IMR-90 (cell line): Measurements from ENCODE around the gene WDTC1. TPM values are rescaled to one million over a fixed set of nuclear protein-coding genes. Genes with fewer than 3 reads are reported as not detected.

Experiments
- ATAC-seq: fragments of 200-7000 bp; cut with Tn5 transposase; 2 replicates; pipeline ENCODE4 v1.9.1; 2020; ENCODE audit warnings: low read depth, mild to moderate bottlenecking, moderate library complexity
- BruUV-seq: library from RNA; stranded (reverse); fragments of 400-500 nt; replicated peaks from 2 replicates; lab custom pipeline; 2021; lab: Mats Ljungman, UMichigan
- CTCF ChIA-PET: fragments of 300-600 bp; formaldehyde crosslinking; extraction: SDS; loops from one replicate; lab custom pipeline; 2021; ENCODE audit warnings: antibody characterized with exemption; lab: Yijun Ruan, JAX
- POLR2A ChIA-PET: fragments of 300-600 bp; sonication (Branson Sonifier 250); formaldehyde crosslinking; loops from one replicate; lab custom pipeline; 2022; ENCODE audit warnings: antibody characterized with exemption; ENCODE audit not compliant: unreplicated experiment; lab: Charles Lee
- DNase-seq: peaks from one replicate; pipeline ENCODE4 v3.0.0; 2013
- H2AFZ ChIP-seq: replicated peaks from 2 replicates; pipeline ENCODE3; 2013; ENCODE audit warnings: low read length, mild to moderate bottlenecking; ENCODE audit not compliant: poor library complexity
- H2AK5ac ChIP-seq: 2 replicates; pipeline ENCODE4 v1.6.1; 2013; ENCODE audit warnings: low read depth, low read length, inconsistent platforms
- H2AK9ac ChIP-seq: replicated peaks from 2 replicates; pipeline ENCODE3; 2013; ENCODE audit warnings: mild to moderate bottlenecking, low read depth, low read length, moderate library complexity; ENCODE audit not compliant: poor library complexity
- H2BK120ac ChIP-seq: 2 replicates; pipeline ENCODE4 v1.6.1; 2013; ENCODE audit warnings: low read depth, low read length, inconsistent platforms
- H2BK15ac ChIP-seq: 3 replicates; pipeline ENCODE4 v1.6.1; 2013; ENCODE audit warnings: low read depth, low read length, inconsistent platforms
- H2BK20ac ChIP-seq: 2 replicates; pipeline ENCODE4 v1.6.1; 2013; ENCODE audit warnings: low read depth, mild to moderate bottlenecking, inconsistent platforms, low read length, moderate library complexity
- H2BK5ac ChIP-seq: 2 replicates; pipeline ENCODE4 v1.6.1; 2013; ENCODE audit warnings: mild to moderate bottlenecking, low read depth, low read length, inconsistent platforms; ENCODE audit not compliant: poor library complexity, severe bottlenecking
- H3K14ac ChIP-seq: replicated peaks from 2 replicates; pipeline ENCODE4 v1.6.1; 2013; ENCODE audit warnings: low read depth, low read length, inconsistent platforms
- H3K18ac ChIP-seq: 2 replicates; pipeline ENCODE4 v1.6.1; 2013; ENCODE audit warnings: low read depth, low read length, control low read depth
- H3K23ac ChIP-seq: 2 replicates; pipeline ENCODE4 v1.6.1; 2013; ENCODE audit warnings: low read depth, low read length, inconsistent platforms
- H3K27ac ChIP-seq: 2 replicates; pipeline ENCODE4 v1.5.1; 2013; ENCODE audit warnings: mild to moderate bottlenecking, control low read depth, low read length; ENCODE audit not compliant: insufficient read depth
- H3K27me3 ChIP-seq: 2 replicates; pipeline ENCODE4 v1.6.1; 2013; ENCODE audit warnings: low read length; ENCODE audit not compliant: control insufficient read depth, insufficient read depth
- H3K36me3 ChIP-seq: 2 replicates; pipeline ENCODE4 v1.6.1; 2013; ENCODE audit warnings: low read length, mixed read lengths; ENCODE audit not compliant: control insufficient read depth, insufficient read depth
- H3K4ac ChIP-seq: 2 replicates; pipeline ENCODE4 v1.6.1; 2013; ENCODE audit warnings: low read depth, low read length, inconsistent platforms
- H3K4me1 ChIP-seq: 2 replicates; pipeline ENCODE4 v1.6.1; 2013; ENCODE audit warnings: low read length, mixed read lengths; ENCODE audit not compliant: control insufficient read depth, insufficient read depth
- H3K4me2 ChIP-seq: 2 replicates; pipeline ENCODE4 v1.6.1; 2013; ENCODE audit warnings: low read depth, mild to moderate bottlenecking, control low read depth, low read length, moderate library complexity
- H3K4me3 ChIP-seq: 2 replicates; pipeline ENCODE4 v1.5.1; 2013; ENCODE audit warnings: low read depth, mild to moderate bottlenecking, control low read depth, low read length, moderate library complexity; ENCODE audit not compliant: insufficient read depth
- H3K56ac ChIP-seq: 2 replicates; pipeline ENCODE4 v1.6.1; 2013; ENCODE audit warnings: low read length, inconsistent platforms; ENCODE audit not compliant: insufficient read depth; ENCODE audit errors: extremely low read depth
- H3K79me1 ChIP-seq, 2 experiments: 2 replicates each; pipeline ENCODE4 v1.6.1; 2013; ENCODE audit warnings: low read length in 2 of 2, inconsistent platforms in 1 of 2, low read depth in 1 of 2
- H3K9ac ChIP-seq: 2 replicates; pipeline ENCODE4 v1.6.1; 2013; ENCODE audit warnings: low read depth, low read length, control low read depth
- H3K9me1 ChIP-seq: 2 replicates; pipeline ENCODE4 v1.6.1; 2013; ENCODE audit warnings: low read length, inconsistent platforms; ENCODE audit not compliant: insufficient read depth
- H3K9me3 ChIP-seq: 2 replicates; pipeline ENCODE4 v1.6.1; 2013; ENCODE audit warnings: low read length; ENCODE audit not compliant: control insufficient read depth, insufficient read depth
- H4K20me1 ChIP-seq: 2 replicates; pipeline ENCODE4 v1.6.1; 2013; ENCODE audit warnings: low read length, inconsistent platforms; ENCODE audit not compliant: insufficient read depth
- H4K5ac ChIP-seq: 2 replicates; pipeline ENCODE4 v1.6.1; 2013; ENCODE audit warnings: mild to moderate bottlenecking, low read depth, low read length, control low read depth
- H4K8ac ChIP-seq, 2 experiments: 2 replicates each; pipeline ENCODE4 v1.6.1; 2013; ENCODE audit warnings: low read depth in 2 of 2, low read length in 2 of 2, control low read depth in 1 of 2, inconsistent platforms in 1 of 2
- H4K91ac ChIP-seq: 2 replicates; pipeline ENCODE4 v1.6.1; 2013; ENCODE audit warnings: low read depth, low read length, inconsistent platforms; ENCODE audit not compliant: insufficient read depth
- BHLHE40 ChIP-seq: fragments of 150-350 bp; IDR thresholded peaks from 2 replicates; pipeline ENCODE4 v1.6.1; 2016; ENCODE audit warnings: mild to moderate bottlenecking, low read depth, low read length
- CEBPB ChIP-seq: IDR thresholded peaks from 2 replicates; pipeline ENCODE4 v1.6.1; 2012; ENCODE audit warnings: low read depth, low read length, improper control_type of control experiment
- CHD1 ChIP-seq: IDR thresholded peaks from 2 replicates; pipeline ENCODE4 v1.6.1; 2012; ENCODE audit warnings: low read depth, low read length, improper control_type of control experiment
- FOS ChIP-seq: fragments of 150-350 bp; IDR thresholded peaks from 2 replicates; pipeline ENCODE4 v1.6.1; 2016; ENCODE audit warnings: low read depth, low read length
- MAFK ChIP-seq: IDR thresholded peaks from 2 replicates; pipeline ENCODE4 v1.6.1; 2012; ENCODE audit warnings: low read depth, low read length, improper control_type of control experiment
- MAZ ChIP-seq: IDR thresholded peaks from 2 replicates; pipeline ENCODE4 v1.6.1; 2012; ENCODE audit warnings: low read depth, mild to moderate bottlenecking, low read length, improper control_type of control experiment, moderate library complexity, borderline replicate concordance
- MXI1 ChIP-seq: IDR thresholded peaks from 2 replicates; pipeline ENCODE4 v1.6.1; 2012; ENCODE audit warnings: low read depth, mild to moderate bottlenecking, low read length, moderate library complexity, borderline replicate concordance
- NFE2L2 ChIP-seq: fragments of 150-350 bp; IDR thresholded peaks from 2 replicates; pipeline ENCODE4 v1.6.1; 2016; ENCODE audit warnings: low read depth, mild to moderate bottlenecking, low read length
- POLR2A ChIP-seq: IDR thresholded peaks from 2 replicates; pipeline ENCODE4 v1.6.1; 2012; ENCODE audit warnings: mild to moderate bottlenecking, low read depth, low read length
- RAD21 ChIP-seq: IDR thresholded peaks from 2 replicates; pipeline ENCODE4 v1.6.1; 2012; ENCODE audit warnings: low read length, improper control_type of control experiment
- RCOR1 ChIP-seq: IDR thresholded peaks from 2 replicates; pipeline ENCODE4 v1.6.1; 2012; ENCODE audit warnings: mild to moderate bottlenecking, low read length, improper control_type of control experiment; ENCODE audit not compliant: insufficient replicate concordance
- RFX5 ChIP-seq: IDR thresholded peaks from 2 replicates; pipeline ENCODE4 v1.8.0; 2012; ENCODE audit warnings: low read depth, mild to moderate bottlenecking, low read length, moderate library complexity
- SMC3 ChIP-seq: fragments of 150-350 bp; IDR thresholded peaks from 2 replicates; pipeline ENCODE4 v1.6.1; 2016; ENCODE audit warnings: low read depth, mild to moderate bottlenecking, antibody characterized with exemption, low read length, moderate library complexity
- WGBS, 2 experiments: methylation state at CpG; one replicate each; pipeline versions ENCODE4 v1.1.5 to v1.1.7; 2013; ENCODE audit warnings: missing lambda C conversion rate in 2 of 2; ENCODE audit not compliant: insufficient read length in 1 of 2; ENCODE audit errors: extremely low coverage in 2 of 2; 5-methylcytosine and 5-hydroxymethylcytosine counted together
- dilution Hi-C: fragments of 300-500 bp; cut with HindIII; formaldehyde crosslinking; loops from one replicate; pipeline ENCODE4 v1.14.3; 2018; ENCODE audit warnings: low sequenced_read_pairs; ENCODE audit not compliant: unreplicated experiment
- in situ Hi-C: fragments of 300-500 bp; cut with MboI; formaldehyde crosslinking; loops from 3 replicates; pipeline ENCODE4 v1.14.3; 2019; ENCODE audit warnings: low sequenced_read_pairs, inconsistent platforms, mixed read lengths
- intact Hi-C: fragments of 100-400 bp; cut with micrococcal nuclease; formaldehyde crosslinking; loops from 2 replicates; pipeline ENCODE4 v1.10.0; 2022
- polyA plus RNA-seq, 3 experiments: library from polyadenylated mRNA; depleted of rRNA; stranded (reverse); fragments of >200 nt; gene quantifications; 2 replicates each; pipeline ENCODE4 v1.2.3, GENCODE V29; 2012; ENCODE audit warnings: low replicate concordance in 1 of 3
- total RNA-seq: library from RNA; depleted of rRNA; stranded (reverse); fragments of >200 nt; gene quantifications from 2 replicates; pipeline ENCODE4 v1.2.3, GENCODE V29; 2012
- TF ChIP-seq, protein P1 (sequence below): fragments of 150-350 bp; IDR thresholded peaks from 2 replicates; pipeline ENCODE4 v1.6.1; 2017; ENCODE audit warnings: mild to moderate bottlenecking, antibody characterized with exemption, low read length, low read depth
- TF ChIP-seq, protein P2 (sequence below): conservative IDR thresholded peaks from 2 replicates; pipeline ENCODE4 v1.5.1; 2012; ENCODE audit warnings: mild to moderate bottlenecking, low read depth, low read length, improper control_type of control experiment
- TF ChIP-seq, protein P3 (sequence below): fragments of 150-350 bp; IDR thresholded peaks from 2 replicates; pipeline ENCODE4 v1.6.1; 2016; ENCODE audit warnings: low read depth, mild to moderate bottlenecking, low read length, moderate library complexity, borderline replicate concordance

The WDTC1 gene
- total and polyA plus RNA-seq, 2 of the 4 experiments (the other 2 are of a cell fraction), result 9.9 to 15.2 TPM

DNA sequence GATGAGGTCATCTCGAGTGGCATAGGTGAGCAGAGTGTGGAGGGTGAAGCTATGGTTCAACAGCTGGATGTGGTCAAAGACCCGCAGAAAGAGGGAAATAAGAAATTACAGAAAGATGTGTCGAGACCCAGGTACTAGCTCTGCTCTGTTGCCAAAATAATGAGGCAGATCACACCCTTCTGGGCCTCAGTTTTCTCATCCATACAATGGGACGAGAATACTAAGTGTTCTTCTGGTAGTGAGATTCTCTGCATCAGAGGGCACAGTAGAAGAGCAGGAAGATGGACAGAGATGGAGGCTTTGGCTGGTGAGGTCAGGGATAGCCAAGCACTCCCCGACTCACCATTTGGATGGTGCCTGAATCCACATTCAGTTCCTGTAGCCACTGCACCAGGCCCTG, 121.3 kb downstream of the WDTC1 start:
- H4K5ac ChIP-seq, result no peak overlapping the region
- ChIA-PET CTCF (no interaction called here), POLR2A (no interaction called here)
- H3K18ac ChIP-seq, result no peak overlapping the region
- no peak overlapping the region for H3K56ac ChIP-seq
- no peak overlapping the region for H3K27ac ChIP-seq
- H2BK20ac ChIP-seq, result no peak overlapping the region
- no peaks in the 10 kb centered on the region for H3K79me1 ChIP-seq
- H3K4me3 ChIP-seq, result no peak overlapping the region
- no peak overlapping the region for H2BK120ac ChIP-seq
- TF ChIP-seq, protein P1, sequence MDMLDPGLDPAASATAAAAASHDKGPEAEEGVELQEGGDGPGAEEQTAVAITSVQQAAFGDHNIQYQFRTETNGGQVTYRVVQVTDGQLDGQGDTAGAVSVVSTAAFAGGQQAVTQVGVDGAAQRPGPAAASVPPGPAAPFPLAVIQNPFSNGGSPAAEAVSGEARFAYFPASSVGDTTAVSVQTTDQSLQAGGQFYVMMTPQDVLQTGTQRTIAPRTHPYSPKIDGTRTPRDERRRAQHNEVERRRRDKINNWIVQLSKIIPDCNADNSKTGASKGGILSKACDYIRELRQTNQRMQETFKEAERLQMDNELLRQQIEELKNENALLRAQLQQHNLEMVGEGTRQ, result no peak
- TF ChIP-seq RFX5, result no peak
- no peak for TF ChIP-seq MAFK
- TF ChIP-seq, protein P2, sequence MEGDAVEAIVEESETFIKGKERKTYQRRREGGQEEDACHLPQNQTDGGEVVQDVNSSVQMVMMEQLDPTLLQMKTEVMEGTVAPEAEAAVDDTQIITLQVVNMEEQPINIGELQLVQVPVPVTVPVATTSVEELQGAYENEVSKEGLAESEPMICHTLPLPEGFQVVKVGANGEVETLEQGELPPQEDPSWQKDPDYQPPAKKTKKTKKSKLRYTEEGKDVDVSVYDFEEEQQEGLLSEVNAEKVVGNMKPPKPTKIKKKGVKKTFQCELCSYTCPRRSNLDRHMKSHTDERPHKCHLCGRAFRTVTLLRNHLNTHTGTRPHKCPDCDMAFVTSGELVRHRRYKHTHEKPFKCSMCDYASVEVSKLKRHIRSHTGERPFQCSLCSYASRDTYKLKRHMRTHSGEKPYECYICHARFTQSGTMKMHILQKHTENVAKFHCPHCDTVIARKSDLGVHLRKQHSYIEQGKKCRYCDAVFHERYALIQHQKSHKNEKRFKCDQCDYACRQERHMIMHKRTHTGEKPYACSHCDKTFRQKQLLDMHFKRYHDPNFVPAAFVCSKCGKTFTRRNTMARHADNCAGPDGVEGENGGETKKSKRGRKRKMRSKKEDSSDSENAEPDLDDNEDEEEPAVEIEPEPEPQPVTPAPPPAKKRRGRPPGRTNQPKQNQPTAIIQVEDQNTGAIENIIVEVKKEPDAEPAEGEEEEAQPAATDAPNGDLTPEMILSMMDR, result no peak
- no peak for TF ChIP-seq NFE2L2
- no peak for TF ChIP-seq MXI1
- no peak for TF ChIP-seq CEBPB
- no peak for TF ChIP-seq MAZ
- TF ChIP-seq RAD21, result no peak
- TF ChIP-seq CHD1, result no peak
- TF ChIP-seq, protein P3, sequence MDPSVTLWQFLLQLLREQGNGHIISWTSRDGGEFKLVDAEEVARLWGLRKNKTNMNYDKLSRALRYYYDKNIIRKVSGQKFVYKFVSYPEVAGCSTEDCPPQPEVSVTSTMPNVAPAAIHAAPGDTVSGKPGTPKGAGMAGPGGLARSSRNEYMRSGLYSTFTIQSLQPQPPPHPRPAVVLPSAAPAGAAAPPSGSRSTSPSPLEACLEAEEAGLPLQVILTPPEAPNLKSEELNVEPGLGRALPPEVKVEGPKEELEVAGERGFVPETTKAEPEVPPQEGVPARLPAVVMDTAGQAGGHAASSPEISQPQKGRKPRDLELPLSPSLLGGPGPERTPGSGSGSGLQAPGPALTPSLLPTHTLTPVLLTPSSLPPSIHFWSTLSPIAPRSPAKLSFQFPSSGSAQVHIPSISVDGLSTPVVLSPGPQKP, result no peak
- no peak for TF ChIP-seq BHLHE40
- TF ChIP-seq FOS, result no peak
- no peak for TF ChIP-seq RCOR1
- no peak for TF ChIP-seq POLR2A
- no peak for TF ChIP-seq SMC3
- no TSS peak for BruUV-seq
- H4K91ac ChIP-seq, result no peak overlapping the region
- H3K23ac ChIP-seq, result no peak overlapping the region
- no peak overlapping the region for H2BK5ac ChIP-seq
- ATAC-seq, result no peak
- H4K20me1 ChIP-seq, result no peaks in the 10 kb centered on the region
- dilution Hi-C loops, result no loop called here
- no peak for DNase-seq
- in situ Hi-C loops, result no loop called here
- no peak overlapping the region for H3K4ac ChIP-seq
- no peaks in the 10 kb centered on the region for H3K9me3 ChIP-seq
- H3K36me3 ChIP-seq, result peaks cover 32% of the 10 kb centered on the region
- H3K4me2 ChIP-seq, result no peak overlapping the region
- H2AK9ac ChIP-seq, result no peak overlapping the region
- no peaks in the 10 kb centered on the region for H3K4me1 ChIP-seq
- no peaks in the 10 kb centered on the region for H3K9me1 ChIP-seq
- H3K9ac ChIP-seq, result no peak overlapping the region
- no peak overlapping the region for H2AK5ac ChIP-seq
- 100% methylated on average over 1 of the region's 5 CpGs; no CpG with 5 or more reads in 1 of the 2 experiments for WGBS, 2 experiments
- no peak overlapping the region for H2BK15ac ChIP-seq
- intact Hi-C loops, result no loop called here
- no peak overlapping the region for H3K14ac ChIP-seq
- no peaks in the 10 kb centered on the region for H3K27me3 ChIP-seq
- no peak overlapping the region for H2AFZ ChIP-seq
- H4K8ac ChIP-seq, result no peak overlapping the region
